HG02798 (cell line): ENCODE data around the gene PSMD3.
A peak's percentile ranks its signal among the peaks of the same experiment; 100 is the strongest.

Experiments used
- ATAC-seq: cut with Tn5 transposase; IDR thresholded peaks from one replicate; pipeline ENCODE4 v1.9.1; 2021; ENCODE audit warnings: mild to moderate bottlenecking; ENCODE audit not compliant: unreplicated experiment, poor library complexity

Gene PSMD3

GRCh38 chr17:39955726-39956225 lies 24.8 kb upstream of the PSMD3 start:
- ATAC-seq = no peak

- no peak for ATAC-seq
These were observed 20.0 kb upstream of the PSMD3 start for GRCh38 chr17:39960524-39961041.

- ATAC-seq = no peak
These were observed 17.9 kb upstream of the PSMD3 start, which contains the start of gene GSDMA for GRCh38 chr17:39962642-39963220. GSDMA (plus strand) TSS chr17:39963004; CDS start chr17:39965688, 2,684 bp downstream.

- ATAC-seq = no peak
These were observed 16.8 kb upstream of the PSMD3 start for GRCh38 chr17:39963829-39964228.

GRCh38 chr17:39965017-39965699 lies 15.4 kb upstream of the PSMD3 start:
- ATAC-seq = no peak

GRCh38 chr17:39966771-39967170 lies 13.8 kb upstream of the PSMD3 start:
- no peak for ATAC-seq

- ATAC-seq = no peak
These were observed 11.8 kb upstream of the PSMD3 start for GRCh38 chr17:39968761-39969160.

- no peak for ATAC-seq
These were observed 11.2 kb upstream of the PSMD3 start for GRCh38 chr17:39969375-39969774.

- ATAC-seq = no peak
These were observed 10.4 kb upstream of the PSMD3 start for GRCh38 chr17:39970157-39970692.

- no peak for ATAC-seq
These were observed 9.5 kb upstream of the PSMD3 start for GRCh38 chr17:39971076-39971603.

- ATAC-seq = no peak
These were observed 8.3 kb upstream of the PSMD3 start for GRCh38 chr17:39972271-39972670.

GRCh38 chr17:39973496-39973895 lies 7.1 kb upstream of the PSMD3 start:
- no peak for ATAC-seq

- ATAC-seq = no peak
These were observed 6.2 kb upstream of the PSMD3 start for GRCh38 chr17:39974433-39974832.

- no peak for ATAC-seq
These were observed 4.8 kb upstream of the PSMD3 start for GRCh38 chr17:39975801-39976200.

GRCh38 chr17:39979016-39979670 lies 1.5 kb upstream of the PSMD3 start:
- ATAC-seq = no peak

GRCh38 chr17:39979893-39980350 lies 685 bp upstream of the PSMD3 start:
- peak; percentile 5 for ATAC-seq

- no peak for ATAC-seq
These were observed 667 bp downstream of the PSMD3 start for GRCh38 chr17:39981207-39981741.

- ATAC-seq = no peak
These were observed 1.3 kb downstream of the PSMD3 start for GRCh38 chr17:39981766-39982375.

GRCh38 chr17:39988206-39988810 lies 7.7 kb downstream of the PSMD3 start:
- ATAC-seq = no peak
